NCI-H748 (cell line): ENCODE data around the gene HIVEP3.

Source experiments
- DNase-seq: peaks from one replicate; lab custom pipeline; 2025; ENCODE audit not compliant: unreplicated experiment; lab: John Stamatoyannopoulos, UW

HIVEP3 gene

GRCh38 chr1:41816061-41816460 lies 102.7 kb downstream of the HIVEP3 start:
- DNase-seq = no peak

GRCh38 chr1:41813755-41814745 lies 104.7 kb downstream of the HIVEP3 start:
- DNase-seq = no peak

GRCh38 chr1:41813226-41813625 lies 105.5 kb downstream of the HIVEP3 start:
- DNase-seq = no peak

- no peak for DNase-seq
Observed at GRCh38 chr1:41812453-41812852, 106.3 kb downstream of the HIVEP3 start.

- peak; percentile 99 for DNase-seq
Observed at GRCh38 chr1:41812051-41812450, 106.7 kb downstream of the HIVEP3 start.

- no peak for DNase-seq
Observed at GRCh38 chr1:41811051-41811795, 107.5 kb downstream of the HIVEP3 start.

GRCh38 chr1:41810446-41810845 lies 108.3 kb downstream of the HIVEP3 start:
- DNase-seq = no peak

GRCh38 chr1:41809692-41810091 lies 109.0 kb downstream of the HIVEP3 start:
- DNase-seq = no peak

- DNase-seq = no peak
Observed at GRCh38 chr1:41807390-41807789, 111.3 kb downstream of the HIVEP3 start.

- DNase-seq = no peak
Observed at GRCh38 chr1:41806472-41807155, 112.1 kb downstream of the HIVEP3 start.

- DNase-seq = no peak
Observed at GRCh38 chr1:41805771-41806471, 112.8 kb downstream of the HIVEP3 start.

GRCh38 chr1:41804176-41804575 lies 114.5 kb downstream of the HIVEP3 start:
- no peak for DNase-seq

- DNase-seq = no peak
Observed at GRCh38 chr1:41803656-41804055, 115.1 kb downstream of the HIVEP3 start.

GRCh38 chr1:41802532-41803501 lies 115.9 kb downstream of the HIVEP3 start:
- no peak for DNase-seq

GRCh38 chr1:41800311-41800829 lies 118.4 kb downstream of the HIVEP3 start:
- no peak for DNase-seq

GRCh38 chr1:41799723-41800122 lies 119.0 kb downstream of the HIVEP3 start:
- DNase-seq = no peak

GRCh38 chr1:41799205-41799604 lies 119.5 kb downstream of the HIVEP3 start:
- no peak for DNase-seq

GRCh38 chr1:41795205-41795762 lies 123.4 kb downstream of the HIVEP3 start:
- DNase-seq = peak; percentile 60

- DNase-seq = no peak
Observed at GRCh38 chr1:41794031-41794430, 124.7 kb downstream of the HIVEP3 start.
